GM21526 (cell line): ENCODE measurements around the gene ME1.

ENCODE experiments used
- ATAC-seq: cut with Tn5 transposase; IDR thresholded peaks from one replicate; pipeline ENCODE4 v1.9.1; 2021; ENCODE audit warnings: moderate library complexity; ENCODE audit not compliant: unreplicated experiment, low FRiP score

ME1 gene

DNA sequence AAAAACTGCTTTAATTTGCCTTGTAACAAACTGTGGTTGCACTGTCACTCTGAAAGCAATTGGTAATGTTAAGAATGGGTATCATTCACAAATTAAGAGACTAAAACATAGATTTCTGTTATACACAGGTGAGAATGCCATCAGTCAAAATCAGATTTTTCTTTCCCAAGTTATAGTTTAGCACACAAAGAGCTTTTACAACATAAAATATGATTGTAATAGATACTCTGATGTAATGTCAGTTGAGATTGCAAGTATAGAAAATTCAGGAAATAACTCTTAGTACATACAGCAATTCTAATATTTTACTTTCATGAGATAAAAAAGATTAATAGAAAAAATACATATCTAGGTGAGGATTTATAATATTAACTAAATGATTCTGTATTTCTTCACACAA is 2.3 kb upstream of the ME1 start:
- ATAC-seq = no peak

DNA sequence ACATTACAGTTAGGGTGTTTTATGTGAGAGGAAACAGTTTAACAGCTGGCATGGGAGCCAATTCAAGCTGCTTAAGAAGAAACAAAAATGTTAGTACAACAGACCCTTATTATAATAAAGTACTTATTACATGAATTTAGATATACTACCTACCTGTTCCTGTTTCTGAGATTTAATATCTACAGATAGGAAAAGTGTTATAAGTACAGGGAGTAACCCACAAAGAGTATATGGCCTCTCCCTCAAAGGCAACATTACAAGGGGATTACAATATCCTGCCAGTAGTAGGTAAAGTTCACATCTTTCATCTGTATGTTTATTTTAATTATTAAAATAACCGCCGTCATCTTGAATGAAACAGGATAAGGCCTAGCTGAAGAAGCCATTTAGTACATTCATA is 1.8 kb upstream of the ME1 start:
- no peak for ATAC-seq

DNA sequence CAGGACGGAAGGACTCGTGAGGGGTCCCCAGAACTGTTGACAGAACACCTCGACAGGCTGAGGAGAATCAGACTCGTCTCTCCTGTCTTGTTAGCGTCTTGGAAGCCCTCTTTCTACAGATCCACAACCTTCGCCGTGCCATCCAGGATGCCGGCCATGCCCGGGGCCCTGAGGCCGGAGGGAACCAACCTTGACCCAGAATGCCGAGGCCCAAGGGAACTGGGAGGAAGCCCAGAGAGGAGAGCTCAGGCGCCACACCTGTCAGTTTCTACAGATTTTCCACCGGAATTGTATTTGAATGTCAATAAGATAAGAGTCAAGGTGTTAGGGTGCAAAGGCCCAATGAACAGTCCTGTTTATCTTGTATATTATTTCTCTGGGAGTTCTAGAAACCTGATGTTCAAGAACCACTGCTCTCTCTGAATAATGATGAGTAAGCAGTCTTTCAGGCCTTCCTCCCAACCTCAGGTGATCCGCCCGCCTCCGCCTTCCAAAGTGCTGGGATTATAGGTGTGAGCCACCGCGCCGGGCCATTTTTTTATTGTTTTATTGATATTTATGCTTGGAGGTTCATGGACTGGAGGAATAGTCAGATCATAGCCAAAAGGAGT is 799 bp upstream of the ME1 start:
- no peak for ATAC-seq

DNA sequence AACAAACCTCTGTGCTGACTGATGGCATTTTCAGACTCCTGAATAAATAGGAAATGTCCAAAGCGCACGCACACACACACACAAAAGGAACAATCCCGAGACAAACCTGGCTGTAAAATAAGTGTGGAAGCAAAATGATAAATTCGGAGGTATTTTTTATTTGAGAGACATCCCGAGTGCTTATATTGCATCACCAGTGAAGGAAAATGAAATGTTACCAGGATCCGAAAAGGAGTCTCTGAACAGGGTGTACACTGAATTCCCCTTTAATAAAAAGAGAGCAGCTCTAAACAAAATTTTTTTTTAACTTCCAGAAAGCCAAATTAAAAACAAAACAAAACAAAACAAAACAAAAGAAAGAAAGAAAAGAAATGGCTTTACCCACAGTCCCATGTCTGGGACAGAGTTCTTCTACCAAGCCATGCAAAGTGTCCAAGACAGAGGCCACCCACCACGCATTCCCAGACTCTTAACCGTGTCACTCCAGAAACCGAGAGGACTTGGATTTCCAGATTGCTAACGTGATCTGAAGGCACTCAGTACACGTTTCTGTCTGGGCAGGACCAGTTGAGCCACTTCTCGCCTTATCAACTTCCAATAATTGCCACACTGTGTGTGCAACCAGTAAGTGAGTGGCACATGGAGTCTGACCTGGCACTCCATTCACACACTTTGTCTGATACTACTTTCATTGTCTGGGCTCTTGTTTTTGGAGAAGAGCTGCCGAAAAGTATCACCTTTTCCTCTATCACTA is 817 bp downstream of the ME1 start:
- peak; percentile 3 for ATAC-seq

DNA sequence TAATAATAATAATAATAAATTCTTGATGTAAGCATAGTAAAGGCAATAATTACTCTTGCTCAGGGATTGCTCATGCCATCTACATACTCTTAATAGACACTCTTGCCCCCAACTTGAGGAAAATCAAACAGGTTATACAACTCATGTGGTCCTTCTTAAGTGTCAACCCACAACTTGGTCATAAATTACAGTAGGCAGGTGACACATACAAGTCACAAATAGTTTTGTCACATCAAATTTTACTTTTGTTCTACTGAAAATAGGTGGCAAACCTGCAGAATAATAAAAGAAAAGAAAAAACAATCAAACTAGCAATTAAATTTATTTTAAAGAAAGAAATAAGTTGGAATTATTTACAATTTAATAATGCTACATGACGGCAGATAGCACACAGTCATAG is 1.6 kb downstream of the ME1 start:
- ATAC-seq = no peak

DNA sequence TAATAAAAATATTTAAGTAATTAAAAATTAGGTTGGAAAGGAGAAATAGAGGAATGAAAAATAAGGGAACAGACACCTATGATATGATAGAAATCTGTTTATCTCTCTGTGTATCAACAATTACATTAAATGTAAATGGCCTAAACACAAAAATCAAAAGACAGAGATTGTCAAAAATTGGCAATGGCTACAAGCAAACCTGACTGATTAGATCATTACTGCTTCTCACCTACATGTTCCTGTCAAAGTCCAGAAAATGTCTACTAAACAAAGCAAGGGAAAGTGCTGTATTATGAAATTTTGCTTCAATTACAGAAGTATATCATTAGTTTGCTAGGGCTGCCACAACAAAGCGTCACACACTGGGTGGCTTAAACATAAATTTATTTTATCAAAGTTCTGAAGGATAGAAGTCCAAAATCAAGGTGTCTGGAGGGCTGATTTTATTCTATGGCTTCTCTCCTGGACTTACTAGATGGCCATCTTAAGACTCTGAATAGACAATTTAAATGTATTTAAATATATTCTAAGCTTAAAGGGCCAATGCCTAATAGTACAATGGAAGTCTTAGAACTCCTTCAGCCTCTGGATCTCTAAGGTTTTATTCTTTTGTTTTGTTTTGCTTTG is 6.3 kb downstream of the ME1 start:
- ATAC-seq = no peak

DNA sequence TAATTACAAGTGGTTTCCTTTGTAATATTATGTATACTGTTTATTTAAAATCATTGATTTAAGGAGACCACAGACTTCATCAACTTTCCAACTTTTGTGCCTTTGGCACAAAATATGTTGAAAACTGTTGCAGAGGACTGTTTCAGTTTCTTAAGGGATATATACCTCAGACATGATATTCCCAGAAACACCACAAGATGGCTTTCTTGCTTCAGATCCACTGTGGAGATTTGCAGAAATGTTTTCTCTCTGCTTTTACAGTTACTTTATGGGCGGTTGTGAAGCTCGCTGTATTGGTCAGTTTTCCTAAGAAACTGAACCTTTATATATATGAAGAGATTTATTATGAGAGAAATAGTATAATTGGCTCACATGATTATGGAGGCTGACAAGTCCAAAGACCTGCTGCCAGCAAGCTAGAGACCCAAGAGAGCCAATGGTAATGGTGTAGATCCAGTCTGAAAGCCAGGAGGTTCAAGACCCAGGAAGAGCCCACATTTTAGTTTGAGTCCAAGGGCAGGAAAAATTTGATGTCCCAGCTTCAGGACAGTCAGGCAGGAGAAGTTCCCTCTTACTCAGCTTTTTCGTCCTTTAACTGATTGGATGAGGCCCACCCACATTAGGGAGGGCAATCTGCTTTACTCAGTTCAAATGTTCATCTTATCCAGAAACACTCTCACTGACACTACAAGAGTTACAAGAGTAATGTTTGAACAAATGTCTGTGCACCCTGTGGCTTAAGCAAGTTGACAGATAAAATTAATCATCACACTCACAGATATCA is 12.8 kb downstream of the ME1 start:
- no peak for ATAC-seq

DNA sequence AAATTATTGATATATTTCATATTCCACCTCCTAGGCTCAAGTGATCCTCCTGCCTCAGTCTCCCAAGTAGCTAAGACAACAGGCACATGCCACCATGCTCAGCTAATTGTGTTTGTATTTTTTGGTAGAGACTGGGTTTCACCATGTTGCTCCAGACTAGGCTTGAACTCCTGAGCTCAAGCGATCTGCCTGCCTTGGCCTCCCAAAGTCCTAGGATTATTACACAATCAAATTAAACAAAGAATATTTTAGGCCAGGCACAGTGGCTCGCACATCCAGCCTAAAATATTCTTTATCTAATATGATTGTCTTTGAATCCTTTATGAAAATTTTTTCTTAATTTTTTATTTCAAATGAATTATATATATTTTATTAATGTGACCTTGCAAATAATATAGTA is 17.8 kb downstream of the ME1 start:
- no peak for ATAC-seq

DNA sequence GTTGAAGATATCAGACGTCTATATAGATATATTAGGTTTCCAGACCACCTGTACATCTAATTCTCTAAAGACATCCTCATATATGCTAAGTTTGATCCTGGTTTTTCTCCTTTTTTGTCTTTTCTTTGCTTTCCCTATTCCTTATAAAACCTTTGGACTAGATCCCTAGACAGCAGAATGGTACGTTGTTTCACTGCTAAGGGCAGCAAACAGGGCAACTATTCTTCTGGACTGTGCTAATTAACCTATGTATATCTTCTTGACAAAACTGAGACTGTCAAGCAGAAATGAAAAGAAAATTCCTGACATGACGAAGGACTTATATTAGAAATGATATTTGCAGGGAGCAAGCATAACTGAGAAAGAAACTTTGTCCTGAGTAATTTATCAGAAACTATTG is 19.1 kb downstream of the ME1 start:
- ATAC-seq = no peak

DNA sequence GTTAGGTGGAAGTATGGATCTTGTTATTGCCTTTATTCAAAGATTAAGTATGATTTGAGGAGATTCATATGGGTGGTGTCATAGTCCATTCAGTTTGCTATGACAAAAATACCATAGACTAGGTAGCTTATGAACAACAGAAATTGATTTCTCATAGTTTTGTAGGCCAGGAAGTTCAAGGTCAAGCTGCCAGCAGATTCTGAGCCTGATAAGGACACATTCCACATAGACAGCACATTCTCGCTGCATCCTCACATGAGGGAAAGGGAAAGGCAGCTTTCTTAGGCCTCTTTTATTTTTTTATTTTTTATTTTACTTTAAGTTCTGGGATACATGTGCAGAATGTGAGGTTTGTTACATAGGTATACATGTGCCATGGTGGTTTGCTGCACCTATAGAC is 27.7 kb downstream of the ME1 start:
- no peak for ATAC-seq

DNA sequence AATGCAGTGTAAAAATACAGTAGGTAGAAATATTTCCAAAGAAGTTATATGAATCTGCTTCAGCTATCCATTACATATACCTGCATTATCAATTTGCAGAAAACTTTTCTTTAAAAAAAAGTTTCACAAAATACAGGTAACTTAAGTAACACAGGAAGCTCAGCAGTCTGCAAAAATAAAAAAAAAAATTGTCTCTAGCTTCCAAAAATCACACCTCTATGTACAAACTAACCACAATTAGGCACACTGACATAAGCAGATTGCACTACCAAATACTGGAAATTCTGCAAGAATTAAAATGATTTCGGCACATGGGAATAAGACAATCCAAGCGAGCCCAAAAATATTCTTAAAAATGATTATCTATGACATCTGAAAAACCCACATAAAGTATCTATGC is 41.2 kb downstream of the ME1 start:
- no peak for ATAC-seq

DNA sequence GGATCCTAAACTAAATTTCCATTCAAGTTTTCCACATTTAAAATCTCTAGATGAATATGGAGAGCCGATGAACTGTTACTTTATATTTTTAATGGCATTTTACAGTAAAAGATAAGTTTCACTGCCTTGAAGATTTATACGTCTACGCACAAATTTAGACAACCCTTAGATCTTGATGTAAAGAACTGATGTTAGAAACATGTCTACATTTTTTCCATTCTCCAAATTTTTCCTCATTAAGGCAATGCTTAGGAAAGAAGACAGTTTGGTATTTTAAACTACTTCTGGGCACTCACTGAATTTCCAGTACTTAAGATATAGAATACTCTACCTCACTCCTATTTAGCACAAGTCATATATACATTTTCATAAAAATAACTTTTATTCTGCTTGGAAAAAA is 45.4 kb downstream of the ME1 start:
- no peak for ATAC-seq

DNA sequence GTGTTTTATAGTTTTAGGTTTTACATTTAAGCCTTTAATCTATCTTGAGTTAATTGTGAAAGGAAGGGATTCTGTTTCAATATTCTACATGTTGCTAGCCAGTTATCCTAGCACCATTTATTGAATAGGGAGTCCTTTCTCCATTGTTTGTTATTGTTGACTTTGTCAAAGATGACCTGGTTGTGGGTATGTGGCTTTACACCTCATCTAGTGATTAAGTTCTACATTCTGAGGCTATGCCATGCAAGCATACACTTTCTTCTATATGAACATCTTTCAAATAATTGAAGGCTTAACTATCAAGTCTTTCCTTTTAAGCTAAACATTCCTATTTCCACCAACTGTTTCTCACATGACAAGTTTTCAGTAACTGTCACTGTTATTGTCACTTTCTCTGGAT is 46.1 kb downstream of the ME1 start:
- no peak for ATAC-seq

DNA sequence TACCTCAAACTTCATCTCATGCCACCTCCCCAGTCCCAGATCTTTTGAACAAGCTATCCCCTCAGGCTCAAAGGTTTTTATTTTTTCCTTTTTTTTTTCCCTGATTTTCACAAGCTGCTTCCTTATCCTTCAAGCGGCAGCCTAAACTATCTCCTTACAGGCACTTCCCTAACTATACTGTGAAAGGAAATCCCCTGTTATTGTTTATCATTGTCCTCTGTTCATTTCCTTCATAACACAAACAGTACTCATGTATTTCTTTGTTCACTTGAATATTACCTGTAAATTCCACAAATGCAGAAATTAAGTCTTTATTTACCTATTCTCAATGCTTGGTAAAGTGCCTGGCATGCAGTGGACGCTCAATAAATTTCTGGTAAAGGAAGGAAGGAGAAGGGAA is 48.9 kb downstream of the ME1 start:
- ATAC-seq = no peak

DNA sequence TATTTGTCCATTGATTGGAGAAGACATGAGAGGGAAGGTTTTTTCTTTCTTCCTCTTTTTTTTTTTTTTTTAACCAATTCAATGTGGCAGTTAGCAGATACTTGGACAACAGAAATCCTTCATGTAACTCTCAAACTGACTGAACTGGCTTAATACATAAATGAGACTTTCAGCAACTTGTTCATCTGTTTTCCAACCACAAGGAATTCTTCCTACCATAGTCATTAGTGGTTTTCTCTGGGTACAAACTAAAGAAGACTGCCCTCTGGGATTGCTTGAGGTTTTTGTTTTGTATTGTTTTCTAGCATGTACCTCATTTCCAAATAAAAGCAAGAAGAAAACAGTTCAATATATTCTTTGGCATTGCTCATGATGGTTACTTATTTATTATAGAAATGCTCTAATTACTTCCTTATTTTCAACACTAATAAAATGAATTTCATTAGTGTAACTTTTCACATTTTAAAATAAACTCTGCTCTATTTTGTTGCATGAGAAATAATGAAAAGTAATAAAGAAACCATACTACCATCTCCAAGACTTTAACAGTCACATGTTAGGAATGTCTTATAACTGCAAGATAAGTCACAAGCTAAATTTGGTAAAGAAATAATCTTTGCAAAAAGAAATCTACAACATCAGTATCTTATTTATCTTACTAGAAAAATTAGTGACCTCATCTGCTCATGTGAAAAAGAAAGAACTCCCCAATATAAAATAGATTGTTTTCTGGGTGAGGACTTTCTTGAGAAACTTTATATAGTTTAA is 52.0 kb downstream of the ME1 start:
- ATAC-seq = no peak

DNA sequence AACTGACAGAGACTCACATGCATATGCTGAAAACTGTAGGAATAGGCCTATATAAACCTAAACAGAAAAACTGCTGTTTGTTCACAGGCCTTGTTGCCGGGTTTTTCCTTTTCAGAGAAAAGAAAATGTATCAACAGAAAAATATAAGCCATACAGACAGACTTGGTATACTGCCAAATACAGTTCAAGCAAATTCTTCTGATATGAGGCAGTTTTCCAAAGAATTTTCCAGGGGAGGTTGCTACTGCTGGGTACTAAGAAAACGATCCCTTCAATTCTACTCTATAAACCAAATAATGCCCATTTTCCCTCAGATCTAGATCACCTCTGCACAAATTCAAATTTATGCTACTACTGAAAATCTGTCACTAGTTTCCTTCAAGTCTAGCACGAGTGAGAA is 59.4 kb downstream of the ME1 start:
- ATAC-seq = no peak

DNA sequence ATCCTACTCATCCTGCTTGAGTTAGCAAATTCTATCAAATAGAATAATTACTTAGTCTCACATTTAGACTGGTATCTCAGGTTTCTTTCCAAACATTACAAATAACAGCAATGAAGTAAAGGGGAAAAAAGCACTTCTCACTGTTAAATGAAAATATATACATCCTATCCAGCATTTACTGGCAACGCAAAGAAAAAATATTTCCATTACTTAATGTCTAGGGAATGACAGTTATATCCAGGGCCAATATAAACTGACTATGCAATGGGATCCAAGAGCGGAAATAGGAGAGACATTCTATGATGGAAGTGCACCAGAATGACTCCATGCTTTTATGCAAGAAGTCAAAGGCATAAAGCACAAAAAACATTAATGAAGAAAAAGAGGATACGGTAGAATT is 60.3 kb downstream of the ME1 start:
- ATAC-seq = no peak

DNA sequence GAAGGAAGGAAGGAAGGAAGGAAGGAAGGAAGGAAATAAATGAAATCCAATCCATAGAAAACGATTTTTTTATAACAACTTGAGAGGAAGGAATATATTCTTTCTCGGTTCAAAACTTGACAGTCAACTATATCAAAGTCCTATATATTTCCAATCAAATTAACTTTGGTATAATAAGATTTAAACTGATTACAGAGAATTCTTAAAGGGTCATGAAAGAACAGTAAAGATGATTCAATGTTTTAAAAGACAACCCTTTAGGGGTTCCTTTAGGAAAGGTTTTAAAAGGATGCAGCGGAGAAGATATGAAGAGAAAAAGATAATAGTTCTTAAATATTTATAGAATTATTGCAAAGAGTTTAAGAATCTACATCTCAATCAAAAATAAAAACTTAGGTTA is 61.2 kb downstream of the ME1 start:
- ATAC-seq = no peak

DNA sequence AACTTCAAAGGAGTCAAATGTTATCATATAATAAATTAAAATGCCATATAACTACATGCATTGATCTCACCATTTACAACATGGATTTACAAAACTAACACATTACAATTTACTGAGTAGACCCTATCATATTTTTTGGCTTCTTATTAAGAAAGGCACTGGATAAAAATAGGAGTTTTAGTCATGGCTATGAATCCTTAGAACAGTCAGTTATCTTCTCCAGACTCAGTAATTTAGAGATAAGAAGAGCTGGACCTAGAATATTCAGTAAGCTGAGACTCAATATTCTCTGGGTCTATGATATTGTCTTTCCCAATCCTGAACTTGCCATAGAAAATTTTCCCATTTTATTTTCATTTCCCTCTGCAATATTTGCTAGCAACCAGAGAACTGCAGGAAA is 62.3 kb downstream of the ME1 start:
- ATAC-seq = no peak

DNA sequence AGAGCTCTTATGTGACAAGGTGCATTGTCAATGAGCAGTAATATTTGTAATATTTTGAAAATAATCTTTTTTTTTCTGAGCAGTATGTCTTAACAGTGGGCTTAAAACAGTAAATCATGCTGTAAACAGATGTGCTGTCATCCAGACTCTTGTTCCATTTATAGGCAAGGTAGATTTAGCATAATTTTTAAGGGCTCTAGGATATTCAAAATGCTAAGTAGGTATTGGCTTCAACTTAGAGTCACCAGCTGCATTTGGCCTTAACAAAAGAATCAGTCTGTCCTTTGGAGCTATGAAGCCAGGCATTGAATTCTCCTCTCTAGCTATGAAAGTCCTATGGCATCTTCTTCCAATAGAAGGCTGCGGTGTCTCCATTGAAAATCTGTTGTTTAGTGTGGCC is 63.7 kb downstream of the ME1 start:
- no peak for ATAC-seq

DNA sequence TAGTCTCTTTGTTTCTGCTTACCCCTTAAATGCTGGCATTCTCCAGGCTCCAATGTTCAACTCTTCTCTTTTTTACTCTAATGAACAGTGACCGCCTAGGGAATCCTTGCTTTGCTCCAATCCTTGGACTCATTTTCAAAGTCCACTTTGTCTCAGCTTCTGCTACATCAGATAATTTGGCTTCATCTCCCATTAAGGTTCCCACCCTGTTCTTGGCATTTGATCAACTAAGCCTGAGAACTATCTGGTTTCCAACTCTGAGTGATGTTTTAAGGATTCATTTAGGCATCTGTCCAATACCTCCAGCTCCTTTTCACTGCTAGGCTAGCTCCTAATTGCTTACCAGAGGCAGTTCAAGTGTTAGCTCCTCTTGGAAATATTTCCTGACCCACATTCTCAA is 64.9 kb downstream of the ME1 start:
- ATAC-seq = no peak
